ENCODE data around the gene HOXA7. TPM values are rescaled to one million over a fixed set of nuclear protein-coding genes. Genes with fewer than 3 reads are reported as not detected.

The HOXA7 gene
- total and polyA plus RNA-seq, 7 experiments from 2014 or later = not detected

GRCh38 chr7:27151341-27151930 lies 5.0 kb downstream of the HOXA7 start:
- H3K27ac Mint-ChIP-seq = peak overlapping the region in 3 of 9 donors; percentile 2 to 79 (median 69)
- H3K4me1 ChIP-seq (ENCODE audit: control insufficient read depth in 2 of 2, insufficient read depth in 2 of 2, low read length in 2 of 2) = peaks cover 38 to 51% of the 10 kb centered on the region in 2 donors
- peaks cover 58 to 76% of the 10 kb centered on the region in 2 donors for H3K27me3 ChIP-seq (ENCODE audit: control insufficient read depth in 2 of 2, insufficient read depth in 2 of 2, low read length in 2 of 2)
- peaks cover 74 to 93% (median 90%) of the 10 kb centered on the region in 5 donors for H3K27me3 Mint-ChIP-seq
- peaks cover 18 to 70% (median 49%) of the 10 kb centered on the region in 7 donors for H3K4me1 Mint-ChIP-seq
- ChIA-PET POLR2A (no interaction called here), CTCF (interaction anchor here (0.6 to 4.2 kb wide), 4 partner anchors 10 to 1017 kb away, joined by 3 to 42 read pairs (median 4); no protein-coding TSS in a partner anchor)
- H3K27ac ChIP-seq (ENCODE audit: low read depth, low read length) = no peak overlapping the region
- DNase-seq = peak in 2 of 9 donors; percentile 9 to 13
- peaks cover 0 to 4% (median 0%) of the 10 kb centered on the region in 11 donors for H3K9me3 Mint-ChIP-seq
- H3K4me3 ChIP-seq (ENCODE audit: low read length) = peak overlapping the region; percentile 75
- intact Hi-C loops (cut with micrococcal nuclease) = loop anchor here (2.0 to 5.0 kb wide), 2 partner anchors 36 to 53 kb away; partner anchors contain the start of gene HOXA11 (in 2 of the 2)
- H3K9me3 ChIP-seq (ENCODE audit: control insufficient read depth in 2 of 3, low read length in 3 of 3) = no peaks in the 10 kb centered on the region
- no peak for ATAC-seq
- H3K36me3 Mint-ChIP-seq = peaks cover 0 to 3% (median 0%) of the 10 kb centered on the region in 5 donors
- no peaks in the 10 kb centered on the region for H3K36me3 ChIP-seq (ENCODE audit: control insufficient read depth in 2 of 3, insufficient read depth in 3 of 3, low read length in 3 of 3)
- peak overlapping the region; percentile 47 to 80 (median 77) for H3K4me3 Mint-ChIP-seq

GRCh38 chr7:27150568-27151340 lies 5.7 kb downstream of the HOXA7 start:
- Mint-ChIP-seq H3K4me1 (peaks cover 18 to 65% (median 47%) of the 10 kb centered on the region in 7 donors), H3K27me3 (peaks cover 81 to 93% (median 90%) of the 10 kb centered on the region in 5 donors)
- intact Hi-C loops (cut with micrococcal nuclease) = loop anchor here (1.0 to 5.0 kb wide), 3 partner anchors 11 to 52 kb away; partner anchors contain the start of gene HOXA11 (in 2 of the 2)

GRCh38 chr7:27149842-27150567 lies 6.5 kb downstream of the HOXA7 start:
- H3K4me1 Mint-ChIP-seq = peaks cover 16 to 58% (median 40%) of the 10 kb centered on the region in 7 donors
- H3K4me1 ChIP-seq (ENCODE audit: control insufficient read depth in 2 of 2, insufficient read depth in 2 of 2, low read length in 2 of 2) = peaks cover 26 to 37% of the 10 kb centered on the region in 2 donors
- peaks cover 0 to 3% (median 0%) of the 10 kb centered on the region in 11 donors for H3K9me3 Mint-ChIP-seq
- peaks cover 0 to 3% (median 0%) of the 10 kb centered on the region in 5 donors for H3K36me3 Mint-ChIP-seq
- no peak overlapping the region for H3K27ac ChIP-seq (ENCODE audit: low read depth, low read length)
- no peaks in the 10 kb centered on the region for H3K9me3 ChIP-seq (ENCODE audit: control insufficient read depth in 2 of 3, low read length in 3 of 3)
- peaks cover 78 to 90% (median 85%) of the 10 kb centered on the region in 5 donors for H3K27me3 Mint-ChIP-seq
- peaks cover 44 to 66% of the 10 kb centered on the region in 2 donors for H3K27me3 ChIP-seq (ENCODE audit: control insufficient read depth in 2 of 2, insufficient read depth in 2 of 2, low read length in 2 of 2)
- H3K4me3 Mint-ChIP-seq = peak overlapping the region; percentile 29 to 80 (median 77)
- no peaks in the 10 kb centered on the region for H3K36me3 ChIP-seq (ENCODE audit: control insufficient read depth in 2 of 3, insufficient read depth in 3 of 3, low read length in 3 of 3)
- ATAC-seq = no peak
- H3K27ac Mint-ChIP-seq = peak overlapping the region in 1 of 9 donors; percentile 38
- intact Hi-C loops (cut with micrococcal nuclease) = loop anchor here (1.0 to 5.0 kb wide), 3 partner anchors 11 to 51 kb away; partner anchors contain the start of gene HOXA11 (in 2 of the 2)
- ChIA-PET CTCF (interaction anchor here (0.6 to 4.2 kb wide), 9 partner anchors 9 to 463 kb away, joined by 3 to 42 read pairs (median 3); no protein-coding TSS in a partner anchor), POLR2A (interaction anchor here (0.7 kb wide), 1 partner anchor 56 kb away, joined by 3 read pairs; no protein-coding TSS in a partner anchor)
- peak overlapping the region; percentile 75 for H3K4me3 ChIP-seq (ENCODE audit: low read length)
- DNase-seq = no peak

More at GRCh38 chr7:27150568-27151340, 5.7 kb downstream of the HOXA7 start:
- Histone ChIP-seq H3K36me3 (ENCODE audit: control insufficient read depth in 2 of 3, insufficient read depth in 3 of 3, low read length in 3 of 3) (no peaks in the 10 kb centered on the region), H3K4me3 (ENCODE audit: low read length) (peak overlapping the region; percentile 75), H3K27ac (ENCODE audit: low read depth, low read length) (no peak overlapping the region), H3K4me1 (ENCODE audit: control insufficient read depth in 2 of 2, insufficient read depth in 2 of 2, low read length in 2 of 2) (peaks cover 34 to 44% of the 10 kb centered on the region in 2 donors), H3K27me3 (ENCODE audit: control insufficient read depth in 2 of 2, insufficient read depth in 2 of 2, low read length in 2 of 2) (peaks cover 52 to 73% of the 10 kb centered on the region in 2 donors), H3K9me3 (ENCODE audit: control insufficient read depth in 2 of 3, low read length in 3 of 3) (no peaks in the 10 kb centered on the region)
- ATAC-seq = peak; percentile 89
- peak in 8 of 9 donors; percentile 34 to 74 (median 62) for DNase-seq
- peaks cover 0 to 4% (median 0%) of the 10 kb centered on the region in 11 donors for H3K9me3 Mint-ChIP-seq
- peak overlapping the region; percentile 47 to 80 (median 77) for H3K4me3 Mint-ChIP-seq
- peak overlapping the region in 2 of 9 donors; percentile 32 to 79 for H3K27ac Mint-ChIP-seq
- CTCF ChIA-PET = interaction anchor here (0.6 to 4.2 kb wide), 5 partner anchors 8 to 1018 kb away, joined by 3 to 42 read pairs (median 4); no protein-coding TSS in a partner anchor
- H3K36me3 Mint-ChIP-seq = peaks cover 0 to 3% (median 0%) of the 10 kb centered on the region in 5 donors
- POLR2A ChIA-PET = no interaction called here

GRCh38 chr7:27148756-27149641 lies 7.5 kb downstream of the HOXA7 start:
- Mint-ChIP-seq H3K4me1 (peaks cover 10 to 48% (median 32%) of the 10 kb centered on the region in 7 donors), H3K36me3 (peaks cover 0 to 3% (median 0%) of the 10 kb centered on the region in 5 donors), H3K9me3 (peaks cover 0 to 3% (median 0%) of the 10 kb centered on the region in 11 donors), H3K4me3 (peak overlapping the region in 4 of 10 donors; percentile 26 to 82 (median 68)), H3K27me3 (peaks cover 70 to 86% (median 75%) of the 10 kb centered on the region in 5 donors), H3K27ac (no peak overlapping the region)
- ChIA-PET POLR2A (interaction anchor here (0.7 to 0.8 kb wide), 2 partner anchors 20 to 57 kb away, joined by 3 read pairs; no protein-coding TSS in a partner anchor), CTCF (interaction anchor here (0.6 to 4.2 kb wide), 7 partner anchors 10 to 765 kb away, joined by 3 to 42 read pairs (median 3); no protein-coding TSS in a partner anchor)
- no peaks in the 10 kb centered on the region for H3K9me3 ChIP-seq (ENCODE audit: control insufficient read depth in 2 of 3, low read length in 3 of 3)
- peaks cover 35 to 56% of the 10 kb centered on the region in 2 donors for H3K27me3 ChIP-seq (ENCODE audit: control insufficient read depth in 2 of 2, insufficient read depth in 2 of 2, low read length in 2 of 2)
- no peaks in the 10 kb centered on the region for H3K36me3 ChIP-seq (ENCODE audit: control insufficient read depth in 2 of 3, insufficient read depth in 3 of 3, low read length in 3 of 3)
- no peak overlapping the region for H3K4me3 ChIP-seq (ENCODE audit: low read length)
- DNase-seq = no peak
- peaks cover 23 to 28% of the 10 kb centered on the region in 2 donors for H3K4me1 ChIP-seq (ENCODE audit: control insufficient read depth in 2 of 2, insufficient read depth in 2 of 2, low read length in 2 of 2)
- no peak for ATAC-seq
- intact Hi-C loops (cut with micrococcal nuclease) = no loop called here
- no peak overlapping the region for H3K27ac ChIP-seq (ENCODE audit: low read depth, low read length)

GRCh38 chr7:27148031-27148755 lies 8.3 kb downstream of the HOXA7 start:
- Histone ChIP-seq H3K27ac (ENCODE audit: low read depth, low read length) (no peak overlapping the region), H3K36me3 (ENCODE audit: control insufficient read depth in 2 of 3, insufficient read depth in 3 of 3, low read length in 3 of 3) (no peaks in the 10 kb centered on the region), H3K4me1 (ENCODE audit: control insufficient read depth in 2 of 2, insufficient read depth in 2 of 2, low read length in 2 of 2) (peaks cover 23 to 28% of the 10 kb centered on the region in 2 donors), H3K9me3 (ENCODE audit: control insufficient read depth in 2 of 3, low read length in 3 of 3) (no peaks in the 10 kb centered on the region), H3K27me3 (ENCODE audit: control insufficient read depth in 2 of 2, insufficient read depth in 2 of 2, low read length in 2 of 2) (peaks cover 28 to 48% of the 10 kb centered on the region in 2 donors), H3K4me3 (ENCODE audit: low read length) (no peak overlapping the region)
- CTCF ChIA-PET = interaction anchor here (1.1 to 4.2 kb wide), 2 partner anchors 14 to 28 kb away, joined by 4 to 42 read pairs; no protein-coding TSS in a partner anchor
- Mint-ChIP-seq H3K4me3 (peak overlapping the region in 9 of 10 donors; percentile 56 to 82 (median 69)), H3K4me1 (peaks cover 10 to 43% (median 28%) of the 10 kb centered on the region in 7 donors), H3K27ac (peak overlapping the region in 3 of 9 donors; percentile 42 to 62 (median 45)), H3K27me3 (peaks cover 61 to 81% (median 68%) of the 10 kb centered on the region in 5 donors), H3K36me3 (peaks cover 0 to 3% (median 0%) of the 10 kb centered on the region in 5 donors), H3K9me3 (peaks cover 0 to 3% (median 0%) of the 10 kb centered on the region in 11 donors)
- DNase-seq = no peak
- no peak for ATAC-seq
- intact Hi-C loops (cut with micrococcal nuclease) = no loop called here
- POLR2A ChIA-PET = interaction anchor here (1.2 kb wide), 1 partner anchor 9 kb away, joined by 3 read pairs; no protein-coding TSS in a partner anchor
